Left lung (tissue), 10 donors: ENCODE measurements around the gene ERC2. TPM values are rescaled to one million over a fixed set of nuclear protein-coding genes. Genes with fewer than 3 reads are reported as not detected.

Source experiments
- ATAC-seq: fragments of 200-7000 bp; cut with Tn5 transposase; one replicate; pipeline ENCODE4 v1.9.1; 2020; ENCODE audit warnings: moderate library complexity
- DNase-seq, 4 donors: peaks; one replicate each; pipeline ENCODE4 v3.0.0-alpha.2; 2013 to 2020
- H3K27ac ChIP-seq, 2 donors: fragments of 200-600 bp; sonication (generic) in 1 of 2; one replicate each; pipeline versions ENCODE4 v1.5.0 to v1.8.0; 2020 to 2021
- H3K27me3 ChIP-seq, 2 donors: fragments of 200-600 bp; sonication (generic) in 1 of 2; one replicate each; pipeline versions ENCODE4 v1.5.0 to v1.8.0; 2020 to 2021
- H3K36me3 ChIP-seq, 2 donors: fragments of 200-600 bp; sonication (generic) in 1 of 2; one replicate each; pipeline versions ENCODE4 v1.5.0 to v1.8.0; 2020 to 2021
- H3K4me1 ChIP-seq, 2 donors: fragments of 200-600 bp; one replicate each; pipeline ENCODE4 v1.8.0; 2021
- H3K4me3 ChIP-seq, 2 donors: fragments of 200-600 bp; sonication (generic) in 1 of 2; one replicate each; pipeline versions ENCODE4 v1.5.0 to v1.8.0; 2020 to 2021; ENCODE audit warnings: mild to moderate bottlenecking in 1 of 2
- H3K9me3 ChIP-seq, 2 donors: fragments of 200-600 bp; sonication (generic) in 1 of 2; one replicate each; pipeline versions ENCODE4 v1.5.0 to v1.8.0; 2020 to 2021
- intact Hi-C, 2 donors: fragments of 100-400 bp; cut with DNase I; formaldehyde crosslinking; loops; one replicate each; pipeline versions ENCODE4 v1.11.2 to v1.14.2; 2022
- polyA plus RNA-seq, 6 donors: library from polyadenylated mRNA; unstranded; fragments of 120-200 nt; gene quantifications; one replicate each; pipeline ENCODE4 v1.2.1, GENCODE V29; 2013; ENCODE audit not compliant: insufficient read length in 6 of 6
- total RNA-seq, 2 donors: library from RNA; stranded (reverse); fragmentation: NEBNext Ultra II Directional; extraction: Animal tissue kit (Norgen Biotek cat#: 25700); gene quantifications; one replicate each; pipeline ENCODE4 v1.2.1, GENCODE V29; 2021
- TF ChIP-seq, protein P1 (sequence below), 2 donors: fragments of 200-600 bp; sonication (generic) in 1 of 2; IDR thresholded peaks; one replicate each; pipeline versions ENCODE4 v1.5.0 to v1.8.0; 2021; ENCODE audit warnings: antibody characterized with exemption in 2 of 2
- donor health status: DM: no; HTN: yes; CAD: no.
- donor health status: DM: no; HTN: no; CAD: no.

ERC2 gene
- total and polyA plus RNA-seq, 8 donors: 1.6 to 3.3 (median 2.1) TPM

DNA sequence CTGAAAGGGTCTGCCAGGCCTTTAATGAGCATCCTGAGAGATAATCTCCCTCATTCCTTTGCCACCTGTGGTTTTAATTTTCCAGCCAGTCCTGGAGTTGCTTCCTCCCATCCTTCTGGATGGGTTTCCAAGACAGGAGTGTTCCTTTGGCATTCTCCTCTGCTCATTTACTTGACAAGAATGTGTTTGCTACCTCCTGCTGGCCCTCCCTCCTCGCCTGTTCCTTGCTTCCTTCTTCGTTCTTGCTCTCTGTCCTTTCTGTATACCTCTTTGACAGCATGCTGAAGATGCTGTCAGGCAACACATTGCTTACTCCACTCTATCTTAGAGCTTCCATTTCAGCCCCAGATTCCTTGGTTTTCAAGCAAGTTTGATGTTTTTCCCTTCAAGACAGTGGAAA is 46.0 kb downstream of the ERC2 start:
- no peak for DNase-seq
- TF ChIP-seq, protein P1, sequence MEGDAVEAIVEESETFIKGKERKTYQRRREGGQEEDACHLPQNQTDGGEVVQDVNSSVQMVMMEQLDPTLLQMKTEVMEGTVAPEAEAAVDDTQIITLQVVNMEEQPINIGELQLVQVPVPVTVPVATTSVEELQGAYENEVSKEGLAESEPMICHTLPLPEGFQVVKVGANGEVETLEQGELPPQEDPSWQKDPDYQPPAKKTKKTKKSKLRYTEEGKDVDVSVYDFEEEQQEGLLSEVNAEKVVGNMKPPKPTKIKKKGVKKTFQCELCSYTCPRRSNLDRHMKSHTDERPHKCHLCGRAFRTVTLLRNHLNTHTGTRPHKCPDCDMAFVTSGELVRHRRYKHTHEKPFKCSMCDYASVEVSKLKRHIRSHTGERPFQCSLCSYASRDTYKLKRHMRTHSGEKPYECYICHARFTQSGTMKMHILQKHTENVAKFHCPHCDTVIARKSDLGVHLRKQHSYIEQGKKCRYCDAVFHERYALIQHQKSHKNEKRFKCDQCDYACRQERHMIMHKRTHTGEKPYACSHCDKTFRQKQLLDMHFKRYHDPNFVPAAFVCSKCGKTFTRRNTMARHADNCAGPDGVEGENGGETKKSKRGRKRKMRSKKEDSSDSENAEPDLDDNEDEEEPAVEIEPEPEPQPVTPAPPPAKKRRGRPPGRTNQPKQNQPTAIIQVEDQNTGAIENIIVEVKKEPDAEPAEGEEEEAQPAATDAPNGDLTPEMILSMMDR (IDR thresholded peaks at IDR 0.05): no peak
- Histone ChIP-seq H3K4me3 (no peak overlapping the region), H3K4me1 (no peaks in the 10 kb centered on the region), H3K27ac (no peak overlapping the region), H3K27me3 (no peaks in the 10 kb centered on the region), H3K9me3 (no peaks in the 10 kb centered on the region), H3K36me3 (no peaks in the 10 kb centered on the region)
- intact Hi-C loops: no loop called here
- ATAC-seq: no peak

DNA sequence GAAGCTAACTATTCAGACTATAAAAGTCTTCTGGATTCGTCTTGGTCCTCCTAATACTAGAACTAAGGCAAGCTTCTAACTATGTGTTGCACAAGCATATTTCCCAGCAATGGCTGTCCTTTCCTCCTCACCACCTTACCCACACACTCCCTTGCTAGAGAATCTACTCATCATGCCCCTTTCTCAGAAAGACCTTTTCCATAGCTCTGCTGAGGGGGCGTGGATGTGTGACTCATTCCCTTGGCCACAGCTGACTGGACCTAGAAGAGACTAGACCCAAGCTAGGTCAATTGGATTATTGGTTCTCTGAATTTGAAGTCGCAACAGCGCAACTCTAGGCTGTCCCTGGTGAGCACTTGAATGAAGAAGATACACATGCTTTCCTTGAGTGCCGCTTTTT is 47.1 kb downstream of the ERC2 start:
- Histone ChIP-seq H3K4me1 (no peaks in the 10 kb centered on the region), H3K36me3 (no peaks in the 10 kb centered on the region), H3K27me3 (no peaks in the 10 kb centered on the region), H3K9me3 (no peaks in the 10 kb centered on the region), H3K27ac (no peak overlapping the region), H3K4me3 (no peak overlapping the region)
- intact Hi-C loops: no loop called here
- ATAC-seq: no peak
- TF ChIP-seq, protein P1 (IDR thresholded peaks at IDR 0.05): no peak
- no peak for DNase-seq

DNA sequence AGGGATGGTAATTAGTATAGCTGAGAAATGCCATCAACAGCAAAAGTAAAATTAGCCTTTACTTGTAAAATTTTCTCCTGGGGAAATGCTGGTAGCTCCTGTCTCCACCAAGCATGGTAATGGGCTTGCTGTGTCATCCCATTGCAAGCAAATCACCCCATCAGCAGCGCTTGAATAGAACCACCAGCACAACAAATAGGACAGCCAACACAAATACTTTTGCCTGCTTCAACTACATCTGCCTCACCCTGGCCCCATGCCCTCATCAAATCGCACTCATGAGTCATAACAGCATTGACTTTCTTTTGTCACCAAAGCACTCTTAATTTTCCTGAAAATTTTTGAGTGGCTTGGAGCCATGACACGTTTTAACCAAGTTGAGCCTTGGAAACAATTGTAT is 52.6 kb downstream of the ERC2 start:
- TF ChIP-seq, protein P1 (IDR thresholded peaks at IDR 0.05): no peak
- Histone ChIP-seq H3K27me3 (no peaks in the 10 kb centered on the region), H3K4me3 (no peak overlapping the region), H3K36me3 (no peaks in the 10 kb centered on the region), H3K4me1 (no peaks in the 10 kb centered on the region), H3K9me3 (no peaks in the 10 kb centered on the region), H3K27ac (no peak overlapping the region)
- ATAC-seq (no peak), DNase-seq (no peak)
- intact Hi-C loops: no loop called here

DNA sequence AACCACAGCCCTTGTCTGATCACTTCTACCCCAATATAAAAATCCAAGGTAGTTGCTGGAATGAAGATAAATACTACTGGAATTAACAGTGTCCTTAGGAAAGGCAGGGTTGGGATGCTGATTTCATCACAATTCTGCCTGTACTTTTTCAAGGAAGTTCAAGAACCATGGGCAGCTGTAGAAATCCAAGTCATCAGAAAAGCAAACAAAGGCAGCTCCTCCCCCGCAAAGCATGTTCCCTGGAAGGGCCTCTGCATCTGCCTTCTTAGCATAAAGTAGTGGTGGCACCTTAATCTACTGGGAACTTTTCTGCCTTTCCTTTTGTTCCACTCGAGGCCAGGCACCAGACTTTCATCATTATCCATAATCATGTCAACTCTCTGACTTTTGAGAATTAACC is 54.4 kb downstream of the ERC2 start:
- no peak for ATAC-seq
- DNase-seq: no peak
- Histone ChIP-seq H3K9me3 (no peaks in the 10 kb centered on the region), H3K36me3 (no peaks in the 10 kb centered on the region), H3K4me1 (no peaks in the 10 kb centered on the region), H3K27me3 (no peaks in the 10 kb centered on the region), H3K27ac (no peak overlapping the region), H3K4me3 (no peak overlapping the region)
- intact Hi-C loops: no loop called here
- TF ChIP-seq, protein P1 (IDR thresholded peaks at IDR 0.05): no peak

DNA sequence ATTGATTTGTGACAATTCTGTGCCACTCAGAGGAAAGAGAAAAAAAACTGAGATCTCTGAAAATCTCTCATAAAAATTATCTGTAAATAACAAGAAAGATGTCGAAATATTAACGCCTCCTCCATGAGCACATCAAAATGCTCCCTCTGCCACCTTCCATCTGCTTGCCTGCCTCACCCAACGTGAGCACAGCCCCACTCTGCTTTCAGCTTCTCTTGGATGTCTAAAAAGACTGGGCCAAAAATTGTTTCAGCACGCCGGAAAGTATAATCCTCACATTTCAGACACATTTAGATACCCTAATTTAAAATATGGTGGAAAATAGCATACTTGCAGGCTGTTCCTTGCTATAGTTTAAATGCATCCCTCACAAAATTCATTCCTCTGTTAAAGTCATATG is 57.1 kb downstream of the ERC2 start:
- Histone ChIP-seq H3K4me1 (no peaks in the 10 kb centered on the region), H3K4me3 (no peak overlapping the region), H3K27me3 (no peaks in the 10 kb centered on the region), H3K27ac (no peak overlapping the region), H3K36me3 (no peaks in the 10 kb centered on the region), H3K9me3 (no peaks in the 10 kb centered on the region)
- ATAC-seq (no peak), DNase-seq (no peak)
- intact Hi-C loops: no loop called here
- TF ChIP-seq, protein P1 (IDR thresholded peaks at IDR 0.05): no peak
